SK-MEL-5 (cell line): Measurements from ENCODE around the gene TBX6. TPM values are rescaled to one million over a fixed set of nuclear protein-coding genes. Genes with fewer than 3 reads are reported as not detected.
"Not testable (repeated sequence)": the region's sequence is repeated elsewhere in the genome, so short reads cannot be mapped to it uniquely, and the experiment has no call there.

Experiments
- DNase-seq: peaks from one replicate; pipeline ENCODE4 v3.0.0-alpha.2; 2016; ENCODE audit warnings: low read depth, low spot score
- in situ Hi-C: cut with HindIII; loops from 2 replicates; pipeline ENCODE4 v1.10.0; 2016; ENCODE audit warnings: low sequenced_read_pairs, high pct_unique_total_duplicates, low pct_unique_long_range_greater_than_20kb
- total RNA-seq: library from RNA; depleted of rRNA; stranded (reverse); fragments of >200 nt; shearing (Covaris generic); gene quantifications from 2 replicates; pipeline ENCODE4 v1.2.3, GENCODE V29; 2014

TBX6 gene
- total RNA-seq, 1 experiment from 2014 or later: 0.08 TPM

DNA sequence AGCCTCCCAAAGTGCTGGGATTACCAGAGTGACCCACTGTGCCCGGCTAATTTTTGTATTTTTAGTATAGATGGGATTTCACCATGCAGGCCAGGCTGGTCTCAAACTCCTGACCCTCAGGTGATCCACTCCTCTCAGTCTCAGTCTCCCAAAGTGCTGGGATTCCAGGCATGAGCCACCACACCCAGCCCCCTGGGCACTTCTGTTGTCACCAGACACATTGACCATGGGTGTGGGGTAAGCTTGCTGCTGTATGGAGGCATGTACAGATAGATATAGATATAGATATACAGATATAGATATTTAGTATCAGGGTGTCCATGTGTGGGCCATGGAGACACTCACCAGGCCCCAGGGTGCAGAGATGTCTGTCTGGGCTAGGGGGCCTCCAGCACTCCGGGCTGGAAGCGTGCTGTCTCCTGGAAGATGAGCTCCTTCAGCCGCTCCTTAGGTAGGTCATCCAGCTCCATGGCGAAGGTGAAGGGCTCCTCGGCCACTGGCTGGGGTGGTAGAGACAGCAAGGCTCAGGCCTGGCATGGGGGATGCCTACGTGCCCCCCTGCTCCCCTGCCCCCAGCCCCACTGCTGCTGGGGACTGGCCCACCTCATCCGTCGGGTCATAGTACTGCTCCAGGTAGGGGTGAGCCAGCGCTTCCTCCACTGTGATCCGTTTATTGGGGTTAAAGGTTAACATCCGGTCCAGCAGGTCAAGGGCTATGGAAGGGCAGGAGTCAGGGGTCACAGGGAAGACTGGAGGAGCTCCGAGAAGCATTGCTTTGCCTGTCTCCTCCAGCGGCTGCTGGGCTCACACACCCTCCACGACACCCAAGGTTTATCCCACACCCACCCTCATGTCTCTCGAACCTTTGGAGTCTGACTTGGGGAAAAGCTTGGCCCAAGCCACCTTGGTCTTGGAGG is 24.8 kb upstream of the TBX6 start:
- in situ Hi-C loops: no loop called here
- no peak for DNase-seq

DNA sequence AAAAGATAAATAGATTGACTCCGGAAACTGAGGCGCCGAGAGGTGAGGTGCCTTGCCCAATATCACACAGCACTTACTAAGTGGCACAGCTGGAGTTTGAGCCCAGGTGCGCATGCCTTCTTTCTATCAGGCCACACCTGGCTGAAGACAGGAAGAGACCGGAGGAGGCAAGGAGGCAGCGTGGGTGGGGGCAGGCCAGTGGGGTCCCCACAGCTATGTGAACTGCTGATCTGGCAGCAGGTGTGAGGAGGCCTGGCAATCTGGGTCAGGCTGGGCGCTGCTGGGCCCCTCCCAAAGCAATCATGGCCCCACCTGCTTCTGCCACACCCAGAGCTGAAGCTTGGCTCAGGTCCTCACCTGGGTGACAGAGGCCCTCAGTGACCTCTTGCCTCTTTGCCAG is 23.5 kb upstream of the TBX6 start:
- in situ Hi-C loops: no loop called here

DNA sequence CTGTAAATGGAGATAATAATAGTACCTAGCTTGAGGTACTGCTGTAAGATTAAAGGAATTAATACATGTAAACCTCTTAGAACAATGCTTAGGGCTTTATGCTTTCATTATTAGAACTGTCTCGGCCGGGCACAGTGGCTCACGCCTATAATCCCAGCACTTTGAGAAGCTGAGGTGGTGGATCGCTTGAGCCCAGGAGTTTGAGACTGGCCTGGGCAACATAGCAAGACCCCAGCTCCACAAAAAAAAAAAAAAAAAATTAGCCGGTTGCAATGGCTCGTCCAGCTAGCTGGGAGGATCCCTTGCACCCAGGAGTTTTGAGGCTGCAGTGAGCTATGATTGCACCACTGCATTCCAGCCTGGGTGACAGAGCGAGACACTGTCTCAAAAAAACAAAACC is 23.1 kb upstream of the TBX6 start:
- DNase-seq, in situ Hi-C loops: not testable (repeated sequence)

More for the DNA sequence above, 23.5 kb upstream of the TBX6 start:
- DNase-seq: no peak

DNA sequence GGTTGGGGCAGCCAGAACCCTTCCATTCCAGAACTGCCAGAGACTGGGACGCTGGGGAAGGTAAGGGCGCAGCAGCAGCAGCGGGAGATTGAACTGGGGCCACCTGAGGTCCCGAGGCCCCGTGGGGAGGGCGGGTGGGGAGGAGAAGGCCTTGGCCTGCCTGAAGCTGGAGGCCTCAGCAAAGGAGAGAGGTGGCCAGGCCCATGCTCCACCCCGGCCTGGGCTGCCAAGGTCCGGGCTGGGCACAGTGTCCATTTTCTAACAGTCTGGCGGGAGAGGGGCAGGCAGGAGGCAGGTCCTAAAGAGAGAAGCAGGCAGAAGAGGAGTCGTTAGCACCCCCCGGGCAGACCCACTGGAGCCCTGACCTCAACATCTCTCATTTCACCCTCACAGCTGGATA is 22.7 kb upstream of the TBX6 start:
- in situ Hi-C loops: no loop called here
- no peak for DNase-seq

DNA sequence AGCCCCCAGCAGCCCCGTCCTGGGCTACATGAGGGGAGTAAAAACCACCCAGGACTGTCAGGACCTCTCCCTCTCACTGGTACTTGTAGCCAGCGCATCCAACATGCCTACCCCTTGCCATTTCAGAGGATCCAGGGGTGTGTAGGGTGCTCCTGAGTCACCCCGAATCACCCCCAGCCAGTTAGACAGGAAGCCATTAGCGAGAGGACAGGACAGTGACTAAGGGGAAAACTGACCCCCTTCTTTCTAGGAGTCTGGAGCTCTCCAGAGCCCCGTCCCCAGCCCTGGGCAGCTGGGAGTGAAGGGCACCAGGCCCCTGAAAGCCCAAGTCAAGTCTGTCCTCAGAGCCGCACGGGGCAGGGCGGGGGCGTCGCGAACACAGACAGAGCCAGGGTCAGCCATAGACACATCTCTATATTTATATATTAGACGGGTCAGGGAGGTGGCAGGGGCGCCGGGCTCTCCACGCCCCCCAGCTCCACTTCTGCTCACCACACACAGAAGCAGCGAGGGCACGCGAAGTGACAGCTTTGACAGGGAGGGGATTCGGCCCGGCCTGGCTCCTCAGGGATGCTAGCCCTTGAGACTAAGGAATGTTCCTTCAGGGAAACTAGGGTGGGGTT is 22.1 kb upstream of the TBX6 start:
- DNase-seq: no peak
- in situ Hi-C loops: no loop called here

DNA sequence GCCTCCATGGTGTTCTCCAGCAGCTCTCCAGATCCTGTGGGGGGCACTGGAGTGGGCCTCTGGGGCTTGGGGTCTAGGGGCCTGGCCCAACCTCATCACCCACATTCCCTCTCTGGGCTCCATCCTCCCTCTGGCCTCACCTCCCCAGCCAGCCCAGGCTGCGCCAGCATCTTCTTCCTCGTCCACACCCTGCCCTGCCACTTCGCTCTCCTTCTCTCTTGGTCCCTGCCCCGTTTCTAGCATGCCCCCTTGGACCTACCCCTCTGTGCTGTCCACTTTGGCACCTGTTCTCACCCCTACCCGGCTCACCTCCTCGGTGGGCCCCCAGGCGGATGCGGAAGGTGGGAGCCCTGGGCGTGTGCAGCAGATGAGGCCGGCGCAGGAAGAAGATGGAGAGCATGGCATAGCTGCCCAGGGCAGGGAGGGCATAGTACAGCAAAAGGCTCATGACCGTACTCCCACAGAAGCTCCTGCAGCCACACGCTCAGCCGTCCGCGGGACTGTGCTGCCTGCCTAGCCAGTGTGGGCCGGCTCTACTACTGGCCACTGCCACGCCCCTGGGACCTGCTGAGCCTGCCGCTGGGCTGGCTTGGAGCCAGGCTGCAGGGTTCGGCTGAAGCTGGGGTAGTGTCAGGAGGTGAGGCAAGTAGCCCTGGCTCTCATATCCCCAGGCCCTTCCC is 21.4 kb upstream of the TBX6 start, which contains the start of gene GDPD3:
GDPD3 (minus strand) TSS at position 507 of the 680 bp plus-strand sequence; CDS start at position 448, 59 bp downstream.
- in situ Hi-C loops: no loop called here
- DNase-seq: no peak

DNA sequence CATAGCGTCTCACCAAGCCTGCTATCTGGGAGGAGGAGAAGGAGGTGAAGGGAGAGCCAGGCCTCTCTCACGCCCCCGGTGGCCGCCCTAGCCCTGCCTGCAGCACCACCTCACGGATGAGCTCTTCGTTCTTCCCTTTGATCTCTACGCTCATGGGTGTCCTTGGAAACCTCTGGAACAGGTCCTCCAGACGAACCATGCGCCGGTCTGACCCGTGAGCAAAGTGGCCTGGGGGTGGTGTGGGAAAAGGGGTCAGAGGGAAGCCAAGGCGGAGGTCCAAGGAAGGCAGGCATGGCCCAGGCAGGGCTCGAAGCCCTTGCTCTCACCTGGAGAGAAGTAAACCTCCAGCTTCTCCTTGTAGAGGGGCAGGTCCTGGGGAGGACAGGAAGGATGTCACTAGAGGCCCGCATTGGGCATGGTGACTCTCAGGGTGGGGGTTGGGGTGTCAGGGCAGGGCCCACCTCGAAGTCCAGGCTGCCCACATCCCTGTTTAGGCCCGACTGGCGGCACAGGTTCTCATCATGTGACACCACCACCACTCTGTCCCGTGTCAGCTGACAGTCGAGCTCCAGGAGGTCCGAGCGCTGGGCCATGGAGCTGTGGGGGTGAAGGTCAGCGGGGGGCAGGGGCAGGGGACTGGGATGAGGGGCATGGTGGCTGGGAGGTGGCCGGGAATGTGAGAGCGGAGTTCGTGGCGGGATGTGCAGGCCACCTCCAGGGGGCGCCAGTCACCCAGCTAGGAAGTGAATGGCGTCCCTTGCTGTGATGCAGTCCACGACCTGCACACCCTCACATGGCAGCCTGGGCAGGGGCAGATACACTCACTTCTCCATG is 20.7 kb upstream of the TBX6 start:
- DNase-seq: peak; percentile 72
- in situ Hi-C loops: no loop called here

DNA sequence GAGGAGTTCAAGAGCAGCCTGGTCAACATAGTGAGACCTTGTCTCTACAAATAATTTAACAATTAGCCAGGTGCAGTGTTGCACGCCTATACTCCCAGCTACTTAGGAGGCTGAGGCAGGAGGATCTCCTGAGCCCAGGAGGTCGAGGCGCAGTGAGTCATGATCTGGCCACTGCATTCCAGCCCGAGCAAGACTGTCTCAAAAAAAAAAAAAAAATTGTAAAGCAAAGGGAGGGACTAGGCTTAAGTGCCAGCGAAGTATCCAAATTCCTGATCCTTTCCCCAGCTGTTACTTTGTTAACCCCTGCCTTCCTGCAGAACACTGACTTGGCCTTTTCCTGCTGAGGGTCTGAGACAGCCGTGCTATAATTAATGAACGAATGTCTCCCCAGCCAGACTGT is 18.9 kb upstream of the TBX6 start:
- in situ Hi-C loops: no loop called here
- no peak for DNase-seq

DNA sequence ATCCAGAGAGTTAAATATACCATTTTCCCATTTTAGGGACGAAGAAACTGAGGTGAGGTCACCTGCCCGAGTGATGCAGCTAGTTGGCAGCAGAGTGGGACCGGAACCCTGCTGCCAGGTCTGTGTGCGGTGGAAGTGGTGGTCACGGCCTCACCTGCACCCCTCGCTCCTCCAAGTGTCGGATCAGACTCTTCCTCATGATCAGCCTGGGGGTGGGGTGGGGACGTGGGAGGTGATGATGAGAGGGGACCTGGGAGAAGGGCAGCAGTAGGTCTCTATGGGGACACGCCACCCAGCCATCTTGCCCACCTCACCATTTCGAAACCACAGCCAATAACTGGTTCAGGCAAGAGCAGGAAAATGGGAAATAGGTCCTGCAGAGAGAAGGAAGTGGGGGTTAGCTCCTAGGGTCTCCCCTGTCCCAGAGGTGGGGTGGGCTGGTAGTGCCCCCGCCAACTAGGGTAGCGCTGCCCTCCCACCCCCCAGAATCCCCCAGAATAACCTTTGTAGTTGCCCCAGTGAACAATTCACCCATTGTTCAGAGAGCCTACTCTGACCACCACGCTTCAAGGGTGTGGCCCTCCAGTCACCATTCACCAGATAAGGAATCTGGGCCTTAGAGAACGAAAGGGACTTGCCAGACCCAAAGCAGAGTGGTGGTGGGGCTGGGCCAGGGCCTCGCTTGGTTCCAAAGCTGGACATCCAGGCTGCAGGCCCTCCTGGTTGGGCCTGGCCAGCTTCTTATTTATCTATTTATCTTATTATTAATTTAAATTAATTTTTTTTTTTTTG is 16.5 kb upstream of the TBX6 start:
- DNase-seq: no peak
- in situ Hi-C loops: no loop called here

DNA sequence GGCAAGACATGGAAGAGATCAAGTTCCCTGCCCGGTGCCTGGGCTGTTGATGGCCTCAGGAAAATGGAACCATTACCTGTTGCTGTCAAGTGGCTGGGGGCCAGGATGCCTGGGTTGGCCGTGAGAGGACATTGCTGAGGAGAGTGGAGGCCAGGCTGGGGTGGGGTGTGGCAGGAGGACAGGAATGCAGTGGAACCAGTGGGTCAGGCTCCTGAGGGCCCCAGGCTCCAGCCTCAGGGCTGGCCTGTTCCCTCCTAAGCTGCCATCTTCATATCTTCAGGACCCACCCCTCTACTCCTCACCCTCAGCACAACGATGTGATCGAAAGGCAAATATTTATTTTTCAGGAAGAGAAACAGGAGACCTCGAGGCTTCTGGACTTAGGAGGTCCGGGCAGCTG is 12.8 kb upstream of the TBX6 start:
- in situ Hi-C loops: no loop called here
- DNase-seq: no peak

DNA sequence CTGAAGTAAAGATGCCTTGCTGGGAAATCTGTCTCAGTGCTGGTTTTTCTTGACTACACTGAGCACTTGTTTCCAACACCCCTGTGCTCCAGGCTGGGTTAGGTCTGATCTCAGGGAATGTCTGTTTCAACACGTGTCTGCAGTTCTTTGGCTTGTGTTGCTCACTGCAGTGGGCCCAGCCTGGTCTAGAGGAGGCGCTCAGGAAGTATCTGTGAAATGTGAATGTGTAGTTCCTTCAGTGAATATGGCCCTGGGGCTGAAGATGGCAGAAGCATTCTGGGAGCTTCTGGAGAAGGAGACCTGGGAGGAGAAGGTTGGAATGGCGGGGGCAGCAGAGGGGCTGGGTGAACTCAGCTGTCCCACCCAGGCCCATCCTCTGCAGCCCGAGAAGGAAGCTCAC is 12.4 kb upstream of the TBX6 start:
- in situ Hi-C loops: no loop called here

DNA sequence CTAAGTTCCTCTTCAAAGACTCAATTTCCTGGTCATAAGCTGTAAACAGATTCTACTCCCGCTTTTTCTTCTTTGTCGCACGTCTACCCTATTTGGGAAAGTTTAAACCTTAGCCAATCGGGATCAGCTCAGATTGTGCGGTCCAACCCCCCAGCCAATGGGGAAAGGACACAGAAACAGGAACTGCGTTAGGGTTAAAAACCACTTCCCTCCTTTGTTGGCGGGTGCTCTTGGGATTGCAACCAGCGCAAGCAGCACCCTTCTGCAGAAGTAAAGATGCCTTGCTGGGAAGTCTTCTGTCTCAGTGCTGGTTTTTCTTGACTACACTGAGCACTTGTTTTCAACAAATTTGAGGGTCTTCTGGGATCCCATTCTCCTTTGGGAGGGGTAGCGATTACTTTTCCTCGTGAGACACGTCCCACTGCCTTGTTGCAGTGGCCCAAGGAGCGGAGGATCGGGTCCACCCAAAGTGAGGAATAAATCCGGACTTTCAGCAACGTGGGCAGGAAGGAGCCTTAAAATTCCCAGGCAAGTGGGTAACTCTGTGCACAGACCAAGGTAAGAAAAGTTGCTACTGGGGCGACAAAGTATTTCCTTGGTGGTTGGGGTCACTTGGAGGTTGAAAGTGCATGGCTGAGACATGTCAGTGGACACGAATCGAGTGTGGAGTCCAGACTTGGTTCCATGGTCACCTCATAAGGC is 5.3 kb upstream of the TBX6 start:
- no peak for DNase-seq
- in situ Hi-C loops: no loop called here

More for the DNA sequence above, 12.4 kb upstream of the TBX6 start:
- no peak for DNase-seq

DNA sequence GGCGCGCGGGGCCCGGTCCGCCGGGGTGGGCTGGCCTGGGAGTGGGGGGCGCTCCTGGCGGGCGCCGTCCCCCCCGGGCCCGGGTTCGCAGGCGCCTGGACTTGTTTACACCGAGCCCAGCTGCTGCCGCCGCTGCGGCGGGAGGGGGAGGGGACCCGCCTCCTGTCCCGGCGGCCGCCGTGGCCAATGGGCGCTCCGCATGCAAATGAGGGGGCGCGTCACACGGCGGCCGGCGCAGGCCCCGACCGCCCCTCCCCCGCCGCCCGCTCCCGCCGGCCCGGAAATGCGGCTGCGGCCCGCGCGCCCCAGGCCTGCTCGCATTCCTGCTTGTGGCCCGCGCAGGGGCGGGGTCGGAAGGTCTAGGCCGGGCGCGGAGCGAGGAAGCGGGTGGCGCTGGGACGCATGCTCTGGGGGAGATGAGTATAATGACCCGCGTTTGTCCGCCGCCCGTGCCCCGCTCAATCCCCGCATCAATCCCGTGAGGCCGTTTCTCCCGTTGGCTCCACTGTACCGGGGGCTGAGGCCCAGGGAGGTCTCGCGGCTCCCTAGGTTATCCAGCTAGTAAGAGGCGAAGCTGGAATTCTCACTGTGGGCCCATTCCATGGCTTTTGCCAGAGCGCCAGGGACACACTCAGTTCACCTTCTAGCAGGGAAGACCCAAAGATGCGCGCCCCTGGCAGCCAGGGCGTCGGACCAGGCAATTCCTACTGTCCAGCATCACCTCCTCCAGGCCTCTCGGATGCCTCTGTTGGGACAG is 4.6 kb upstream of the TBX6 start, which contains the start of gene YPEL3:
YPEL3 (minus strand) TSS at position 109 of the 757 bp plus-strand sequence. CDS start 731 bp downstream, outside the sequence.
- no peak for DNase-seq

DNA sequence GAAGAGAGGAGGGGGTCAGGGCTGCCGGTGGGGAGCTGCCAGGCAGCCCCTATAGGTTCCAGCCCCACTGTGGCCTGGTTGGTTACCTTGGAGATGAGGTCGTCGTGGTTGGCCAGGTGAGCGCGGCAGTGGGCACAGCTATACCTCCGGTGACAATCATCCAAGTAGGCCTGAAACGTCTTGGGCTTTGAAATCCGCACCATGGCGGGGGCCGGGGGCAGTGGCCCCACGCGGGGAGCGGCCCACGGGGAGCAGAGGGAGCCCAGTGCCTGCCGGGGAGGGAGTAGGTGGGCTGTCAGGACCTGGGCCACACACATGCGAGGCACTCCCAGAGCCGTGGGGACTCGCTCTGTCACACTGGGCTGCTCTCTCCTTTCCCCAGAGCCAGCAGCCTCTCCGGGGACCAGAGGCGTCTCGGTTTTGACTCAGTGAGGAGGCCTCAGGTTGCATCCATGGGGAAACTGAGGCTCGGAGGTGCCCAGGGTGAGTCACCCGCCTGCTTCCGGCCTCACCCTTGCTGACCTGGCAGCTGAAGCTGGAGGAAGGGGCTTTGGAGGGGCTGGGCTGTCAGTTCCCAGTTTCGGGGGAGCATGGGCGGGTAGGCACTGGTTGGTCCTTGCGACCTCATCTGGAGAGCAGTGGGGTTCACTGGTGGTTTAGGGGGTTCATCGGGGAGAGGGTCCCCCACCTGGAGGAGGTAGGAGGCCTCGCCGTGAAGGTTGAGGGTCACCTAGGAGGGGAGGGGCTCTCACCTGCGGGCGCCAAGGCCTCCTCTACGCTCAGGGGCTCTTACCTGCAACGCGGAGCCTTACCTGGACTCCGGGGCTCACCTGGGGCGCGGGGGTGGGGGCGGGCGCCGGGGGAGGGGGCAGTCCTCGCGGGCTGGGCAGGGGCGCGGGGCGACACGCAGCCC is 3.7 kb upstream of the TBX6 start:
- no peak for DNase-seq

More for the DNA sequence above, 4.6 kb upstream of the TBX6 start, which contains the start of gene YPEL3:
- in situ Hi-C loops: no loop called here

More for the DNA sequence above, 3.7 kb upstream of the TBX6 start:
- in situ Hi-C loops: no loop called here
